Activated T-helper 17 cell treated with anti-CD3 and anti-CD28 coated beads, Interleukin-2, amount 50 U/mL, for 72 hours (primary cell): ENCODE results near the gene IPP. TPM values are rescaled to one million over a fixed set of nuclear protein-coding genes. Genes with fewer than 3 reads are reported as not detected.
A peak's percentile ranks its signal among the peaks of the same experiment; 100 is the strongest.
"Not testable (repeated sequence)": the region's sequence is repeated elsewhere in the genome, so short reads cannot be mapped to it uniquely, and the experiment has no call there.

Source experiments
- ATAC-seq: fragments of 150-1000 bp; cut with Tn5 transposase; replicated peaks from 2 replicates; pipeline ENCODE4 v1.10.0; 2021; ENCODE audit warnings: mild to moderate bottlenecking, moderate library complexity
- H3K27ac Mint-ChIP-seq: one replicate; pipeline ENCODE4 v1.8.0; 2022; ENCODE audit warnings: mixed read lengths
- H3K27me3 Mint-ChIP-seq: one replicate; pipeline ENCODE4 v1.8.0; 2022; ENCODE audit warnings: mixed read lengths
- H3K36me3 Mint-ChIP-seq: one replicate; pipeline ENCODE4 v1.8.0; 2022; ENCODE audit warnings: low read depth, mild to moderate bottlenecking, mixed read lengths
- H3K4me1 Mint-ChIP-seq: one replicate; pipeline ENCODE4 v1.8.0; 2022; ENCODE audit warnings: mixed read lengths
- H3K4me3 Mint-ChIP-seq: one replicate; pipeline ENCODE4 v1.8.0; 2022; ENCODE audit warnings: mild to moderate bottlenecking, mixed read lengths
- H3K9me3 Mint-ChIP-seq: one replicate; pipeline ENCODE4 v1.8.0; 2022; ENCODE audit warnings: mixed read lengths
- total RNA-seq, 2 donors: library from RNA; stranded (reverse); gene quantifications; one replicate each; pipeline ENCODE4 v1.2.3, GENCODE V29; 2022

The IPP gene
- total RNA-seq, 2 donors from 2014 or later = 10.0 to 15.4 TPM

DNA sequence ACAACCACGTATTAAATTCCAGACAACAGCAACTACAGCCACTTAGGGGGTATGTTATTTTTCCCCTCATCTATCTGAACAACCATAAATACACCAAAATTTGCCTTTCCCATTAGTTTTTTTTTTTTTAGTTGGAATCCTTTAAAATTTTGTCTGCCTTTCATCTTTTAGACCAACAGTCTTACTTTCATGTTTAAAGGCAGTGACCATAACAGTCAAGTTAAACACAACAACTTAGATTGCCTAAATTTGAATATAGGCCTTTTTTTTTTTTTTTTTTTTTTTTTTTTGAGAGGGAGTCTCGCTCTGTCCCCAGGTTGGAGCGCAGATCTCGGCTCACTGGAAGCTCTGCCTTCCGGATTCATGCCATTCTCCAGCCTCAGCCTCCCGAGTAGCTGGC, 67.5 kb downstream of the IPP start:
- no peak overlapping the region for H3K4me3 Mint-ChIP-seq
- peaks cover 30% of the 10 kb centered on the region for H3K4me1 Mint-ChIP-seq
- H3K27ac Mint-ChIP-seq = no peak overlapping the region
- ATAC-seq = no peak
- no peaks in the 10 kb centered on the region for H3K27me3 Mint-ChIP-seq
- H3K9me3 Mint-ChIP-seq = no peaks in the 10 kb centered on the region
- H3K36me3 Mint-ChIP-seq = peaks cover 63% of the 10 kb centered on the region

GRCh38 chr1:45679123-45679522, 71.3 kb downstream of the IPP start:
- Mint-ChIP-seq H3K4me1 (peaks cover 29% of the 10 kb centered on the region), H3K27ac (no peak overlapping the region), H3K36me3 (peaks cover 46% of the 10 kb centered on the region), H3K27me3 (no peaks in the 10 kb centered on the region), H3K4me3 (peak overlapping the region; percentile 30), H3K9me3 (no peaks in the 10 kb centered on the region)
- ATAC-seq = no peak

DNA sequence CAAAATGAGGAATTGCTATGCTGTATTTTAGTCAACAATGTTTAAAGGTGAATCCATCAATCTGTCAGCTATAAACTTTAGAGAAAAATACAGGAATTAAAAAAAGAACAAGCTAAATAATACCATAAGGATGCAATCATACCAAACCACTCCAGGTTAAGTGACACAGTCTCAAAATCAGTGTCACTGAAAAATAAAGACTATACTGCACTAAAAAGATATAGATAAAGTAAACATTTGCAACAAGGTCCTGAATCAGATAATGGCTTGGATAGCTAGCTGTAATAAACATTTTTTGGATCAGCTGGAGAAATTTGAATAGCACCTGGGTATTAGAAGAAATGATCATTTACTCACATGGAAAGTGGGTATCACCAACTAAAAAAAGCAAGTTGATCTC, 72.0 kb downstream of the IPP start:
- ATAC-seq = no peak
- Mint-ChIP-seq H3K4me1 (peaks cover 29% of the 10 kb centered on the region), H3K9me3 (no peaks in the 10 kb centered on the region), H3K4me3 (no peak overlapping the region), H3K27ac (no peak overlapping the region), H3K27me3 (no peaks in the 10 kb centered on the region), H3K36me3 (peaks cover 52% of the 10 kb centered on the region)

- Mint-ChIP-seq H3K27ac (no peak overlapping the region), H3K4me1 (peaks cover 35% of the 10 kb centered on the region), H3K36me3 (peaks cover 55% of the 10 kb centered on the region), H3K27me3 (no peaks in the 10 kb centered on the region), H3K9me3 (no peaks in the 10 kb centered on the region), H3K4me3 (no peak overlapping the region)
- ATAC-seq = no peak
Observed at GRCh38 chr1:45677751-45678245, 72.7 kb downstream of the IPP start.

DNA sequence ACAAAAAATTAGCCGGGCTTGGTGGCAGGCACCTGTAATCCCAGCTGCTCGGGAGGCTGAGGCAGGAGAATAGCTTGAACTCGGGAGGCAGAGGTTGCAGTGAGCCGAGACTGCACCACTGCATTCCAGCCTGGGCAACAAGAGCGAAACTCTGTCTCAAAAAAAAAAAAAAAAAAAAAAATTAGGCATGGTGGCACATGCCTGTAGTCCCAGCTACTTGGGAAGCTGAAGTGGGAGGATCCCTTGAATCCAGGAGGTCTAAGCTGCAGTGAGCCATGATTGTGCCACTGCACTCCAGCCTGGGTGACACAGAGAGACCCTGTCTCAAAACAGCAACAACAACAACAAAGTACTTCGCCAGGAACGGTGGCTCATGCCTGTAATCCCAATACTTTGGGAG, 73.9 kb downstream of the IPP start:
- not testable (repeated sequence) for H3K9me3 Mint-ChIP-seq, H3K27ac Mint-ChIP-seq, ATAC-seq, H3K27me3 Mint-ChIP-seq, H3K4me3 Mint-ChIP-seq
- peaks cover 60% of the 10 kb centered on the region for H3K36me3 Mint-ChIP-seq
- H3K4me1 Mint-ChIP-seq = peaks cover 41% of the 10 kb centered on the region

- no peak for ATAC-seq
Observed at GRCh38 chr1:45674478-45674877, 76.0 kb downstream of the IPP start.

DNA sequence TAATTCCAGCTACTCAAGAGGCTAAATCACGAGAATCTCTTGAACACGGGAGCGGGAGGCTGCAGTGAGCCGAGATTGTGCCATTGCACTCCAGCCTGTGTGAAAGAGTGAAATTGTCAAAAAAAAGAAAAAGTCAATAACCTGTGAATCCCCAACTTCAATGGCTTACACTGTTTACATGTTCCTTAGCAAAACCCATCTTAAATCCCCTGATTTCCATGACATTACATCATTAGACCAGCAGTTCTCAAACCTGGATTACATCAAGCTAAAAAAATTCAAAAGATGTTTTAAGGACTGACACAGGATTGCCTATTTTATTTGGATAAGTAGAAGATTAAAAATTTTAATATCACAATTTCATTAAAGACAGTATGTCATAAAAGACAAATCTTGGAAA, 76.5 kb downstream of the IPP start:
- Mint-ChIP-seq H3K36me3 (peaks cover 57% of the 10 kb centered on the region), H3K27ac (no peak overlapping the region), H3K4me1 (peaks cover 33% of the 10 kb centered on the region), H3K27me3 (no peaks in the 10 kb centered on the region), H3K9me3 (no peaks in the 10 kb centered on the region), H3K4me3 (no peak overlapping the region)
- no peak for ATAC-seq

More at GRCh38 chr1:45674478-45674877, 76.0 kb downstream of the IPP start:
- peaks cover 38% of the 10 kb centered on the region for H3K4me1 Mint-ChIP-seq
- H3K27me3 Mint-ChIP-seq = no peaks in the 10 kb centered on the region
- H3K9me3 Mint-ChIP-seq = no peaks in the 10 kb centered on the region
- peaks cover 62% of the 10 kb centered on the region for H3K36me3 Mint-ChIP-seq
- no peak overlapping the region for H3K4me3 Mint-ChIP-seq
- peak overlapping the region; percentile 67 for H3K27ac Mint-ChIP-seq

GRCh38 chr1:45669859-45670655, 80.4 kb downstream of the IPP start:
- H3K9me3 Mint-ChIP-seq = no peaks in the 10 kb centered on the region
- H3K27me3 Mint-ChIP-seq = no peaks in the 10 kb centered on the region
- H3K4me1 Mint-ChIP-seq = peaks cover 43% of the 10 kb centered on the region
- peaks cover 56% of the 10 kb centered on the region for H3K36me3 Mint-ChIP-seq
- peak overlapping the region; percentile 30 for H3K27ac Mint-ChIP-seq
- peak overlapping the region; percentile 6 for H3K4me3 Mint-ChIP-seq
- no peak for ATAC-seq

GRCh38 chr1:45669379-45669778, 81.1 kb downstream of the IPP start:
- Mint-ChIP-seq H3K4me1 (peaks cover 40% of the 10 kb centered on the region), H3K9me3 (no peaks in the 10 kb centered on the region), H3K4me3 (no peak overlapping the region), H3K36me3 (peaks cover 49% of the 10 kb centered on the region), H3K27ac (no peak overlapping the region), H3K27me3 (no peaks in the 10 kb centered on the region)
- ATAC-seq = no peak

DNA sequence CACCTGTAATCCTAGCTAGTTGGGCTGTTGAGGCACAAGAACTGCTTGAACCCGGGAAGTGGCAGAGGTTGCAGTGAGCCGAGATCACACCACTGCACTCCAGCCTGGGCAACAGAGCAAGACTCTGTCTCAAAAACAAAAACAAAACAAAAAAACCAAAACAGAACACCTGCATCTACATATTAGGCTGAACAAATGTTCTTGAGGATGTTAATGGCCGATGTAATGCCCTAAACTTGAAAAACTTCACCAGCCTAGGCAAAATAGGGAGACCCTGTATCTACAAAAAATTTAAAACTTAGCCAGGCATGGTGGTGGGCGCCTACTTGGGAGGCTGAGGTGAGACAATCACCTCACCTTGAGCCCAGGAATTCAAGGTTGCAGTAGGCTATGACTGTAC, 81.9 kb downstream of the IPP start:
- ATAC-seq = no peak
- Mint-ChIP-seq H3K4me1 (peaks cover 40% of the 10 kb centered on the region), H3K9me3 (no peaks in the 10 kb centered on the region), H3K27ac (no peak overlapping the region), H3K36me3 (peaks cover 41% of the 10 kb centered on the region), H3K4me3 (no peak overlapping the region), H3K27me3 (no peaks in the 10 kb centered on the region)

DNA sequence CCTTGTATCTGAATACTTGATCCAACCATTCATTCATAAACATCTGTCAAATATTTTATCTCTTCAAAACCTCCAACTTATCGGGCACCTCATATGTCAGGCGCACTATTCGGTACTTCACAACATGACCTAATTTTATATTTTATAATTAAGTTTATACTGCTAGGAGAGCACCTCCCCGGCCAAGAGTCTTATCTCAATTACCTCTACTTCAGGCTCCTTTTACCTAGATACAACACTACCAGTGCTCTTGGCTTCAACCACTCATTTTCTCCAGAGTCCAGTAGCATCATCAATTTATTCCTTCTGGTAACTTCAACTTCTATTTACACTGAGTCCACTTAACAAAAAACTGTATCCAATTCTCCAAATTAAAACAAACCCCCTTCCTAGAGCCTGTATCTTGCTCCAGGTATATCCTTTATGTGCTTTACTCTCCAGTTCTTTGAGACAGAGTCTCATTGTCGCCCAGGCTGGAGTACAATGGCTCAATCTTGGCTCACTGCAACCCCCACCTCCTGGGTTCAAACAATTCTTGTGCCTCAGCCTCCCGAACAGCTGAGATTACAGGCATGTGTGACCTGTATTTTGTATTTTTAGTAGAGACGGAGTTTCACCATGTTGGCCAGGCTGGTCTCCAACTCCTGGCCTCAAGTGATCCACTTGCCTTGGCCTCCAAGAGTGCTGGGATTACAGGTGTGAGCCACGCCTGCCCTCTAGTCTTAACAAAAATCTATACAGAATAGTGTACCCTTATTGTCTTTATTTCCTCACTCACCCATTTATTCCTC, 82.9 kb downstream of the IPP start:
- ATAC-seq = no peak
- H3K9me3 Mint-ChIP-seq = no peaks in the 10 kb centered on the region
- H3K4me3 Mint-ChIP-seq = no peak overlapping the region
- no peaks in the 10 kb centered on the region for H3K27me3 Mint-ChIP-seq
- H3K27ac Mint-ChIP-seq = peak overlapping the region; percentile 50
- peaks cover 36% of the 10 kb centered on the region for H3K36me3 Mint-ChIP-seq
- H3K4me1 Mint-ChIP-seq = peaks cover 37% of the 10 kb centered on the region

- H3K4me1 Mint-ChIP-seq = peaks cover 34% of the 10 kb centered on the region
- ATAC-seq = no peak
- no peaks in the 10 kb centered on the region for H3K27me3 Mint-ChIP-seq
- H3K9me3 Mint-ChIP-seq = no peaks in the 10 kb centered on the region
- peaks cover 39% of the 10 kb centered on the region for H3K36me3 Mint-ChIP-seq
- H3K27ac Mint-ChIP-seq = no peak overlapping the region
- H3K4me3 Mint-ChIP-seq = no peak overlapping the region
Observed at GRCh38 chr1:45666836-45667235, 83.6 kb downstream of the IPP start.

GRCh38 chr1:45660336-45660735, 90.1 kb downstream of the IPP start:
- ATAC-seq = no peak
- Mint-ChIP-seq H3K9me3 (no peaks in the 10 kb centered on the region), H3K27ac (peak overlapping the region; percentile 25), H3K36me3 (peaks cover 76% of the 10 kb centered on the region), H3K4me3 (no peak overlapping the region), H3K27me3 (no peaks in the 10 kb centered on the region), H3K4me1 (peaks cover 18% of the 10 kb centered on the region)

DNA sequence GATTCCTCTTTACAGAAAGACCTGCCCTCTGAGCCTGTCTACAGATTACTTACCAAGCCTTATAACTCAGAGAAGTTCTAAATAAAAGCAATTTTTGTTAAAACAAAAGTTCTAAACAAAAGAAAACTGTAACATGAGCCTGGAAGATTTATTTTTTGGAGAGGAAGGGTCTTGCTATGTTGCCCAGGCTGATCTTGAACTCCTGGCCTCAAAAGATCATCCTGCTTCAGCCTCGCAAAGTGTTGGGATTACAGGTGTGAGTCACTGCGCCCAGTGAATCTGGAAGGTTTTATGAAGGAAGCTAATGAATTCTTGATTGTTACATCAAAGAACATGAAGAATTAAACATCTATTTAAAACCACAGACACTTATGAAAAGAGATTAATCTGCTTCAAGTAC, 91.2 kb downstream of the IPP start:
- Mint-ChIP-seq H3K27me3 (no peaks in the 10 kb centered on the region), H3K27ac (no peak overlapping the region), H3K4me1 (peaks cover 19% of the 10 kb centered on the region), H3K36me3 (peaks cover 87% of the 10 kb centered on the region), H3K9me3 (no peaks in the 10 kb centered on the region), H3K4me3 (no peak overlapping the region)
- ATAC-seq = no peak

- peaks cover 16% of the 10 kb centered on the region for H3K4me1 Mint-ChIP-seq
- no peak overlapping the region for H3K27ac Mint-ChIP-seq
- H3K4me3 Mint-ChIP-seq = no peak overlapping the region
- ATAC-seq = no peak
- H3K36me3 Mint-ChIP-seq = peaks cover 90% of the 10 kb centered on the region
- no peaks in the 10 kb centered on the region for H3K9me3 Mint-ChIP-seq
- no peaks in the 10 kb centered on the region for H3K27me3 Mint-ChIP-seq
Observed at GRCh38 chr1:45658171-45658570, 92.3 kb downstream of the IPP start.
